HCT116 (cell line): ENCODE results near the gene CIC.

Source experiments
- CTCF ChIP-seq, 3 experiments: fragments of 200-600 bp in 1 of 3; sonication (generic) in 1 of 3; IDR thresholded peaks in 2 of 3; conservative IDR thresholded peaks in 1 of 3; 2 replicates each; pipeline ENCODE4 v1.5.1; 2012 to 2017; ENCODE audit warnings: low read depth in 2 of 3, low read length in 2 of 3, antibody characterized with exemption in 1 of 3, borderline replicate concordance in 1 of 3, control low read depth in 1 of 3, mild to moderate bottlenecking in 1 of 3, mixed read lengths in 1 of 3, mixed run types in 1 of 3, moderate library complexity in 1 of 3; ENCODE audit not compliant: insufficient read depth in 1 of 3
- EZH2 ChIP-seq: fragments of 200-600 bp; sonication (generic); IDR thresholded peaks from 2 replicates; pipeline ENCODE4 v1.6.1; 2017; ENCODE audit warnings: antibody characterized with exemption, mixed run types
- EZH2phosphoT487 ChIP-seq: fragments of 200-600 bp; IDR thresholded peaks from 2 replicates; pipeline ENCODE4 v1.6.1; 2018; ENCODE audit warnings: antibody characterized with exemption, borderline replicate concordance
- JUND ChIP-seq: IDR thresholded peaks from 2 replicates; pipeline ENCODE4 v1.6.1; 2012
- POLR2A ChIP-seq: IDR thresholded peaks from 2 replicates; pipeline ENCODE4 v1.7.0; 2011; ENCODE audit warnings: borderline replicate concordance; ENCODE audit not compliant: insufficient read depth, insufficient read length; ENCODE audit errors: extremely low read depth
- POLR2AphosphoS5 ChIP-seq: IDR thresholded peaks from 2 replicates; pipeline ENCODE4 v1.6.1; 2011; ENCODE audit warnings: mild to moderate bottlenecking, low read depth, low read length, moderate library complexity
- RAD21 ChIP-seq: IDR thresholded peaks from 2 replicates; pipeline ENCODE4 v1.6.1; 2012; ENCODE audit warnings: low read depth, mild to moderate bottlenecking
- REST ChIP-seq: IDR thresholded peaks from 2 replicates; pipeline ENCODE4 v1.6.1; 2012; ENCODE audit warnings: low read depth
- ZNF274 ChIP-seq: fragments of 200-500 bp; sonication (Bioruptor generic); IDR thresholded peaks from 2 replicates; pipeline ENCODE4 v1.6.1; 2014; ENCODE audit warnings: mild to moderate bottlenecking, low read depth, low read length, inconsistent platforms

GRCh38 chr19:42294471-42295137 is 25.6 kb downstream of the CIC start:
- no peak for TF ChIP-seq CTCF (IDR thresholded peaks at IDR 0.05 in 2 of 3, conservative IDR thresholded peaks at IDR 0.05 in 1 of 3; ENCODE audit: borderline replicate concordance in 1 of 3, insufficient read depth in 1 of 3, low read depth in 2 of 3, low read length in 2 of 3)
- no peak for TF ChIP-seq POLR2A
- no peak for TF ChIP-seq EZH2
- TF ChIP-seq ZNF274, result no peak
- no peak for TF ChIP-seq EZH2phosphoT487
- no peak for TF ChIP-seq REST
- no peak for TF ChIP-seq RAD21
- no peak for TF ChIP-seq JUND
- no peak for TF ChIP-seq POLR2AphosphoS5
